GM04504 (cell line): ENCODE measurements around the gene FAM8A1.

Source experiments
- DNase-seq: peaks from one replicate; pipeline ENCODE4 v3.0.0-alpha.2; 2012; ENCODE audit warnings: low read depth

The FAM8A1 gene

DNA sequence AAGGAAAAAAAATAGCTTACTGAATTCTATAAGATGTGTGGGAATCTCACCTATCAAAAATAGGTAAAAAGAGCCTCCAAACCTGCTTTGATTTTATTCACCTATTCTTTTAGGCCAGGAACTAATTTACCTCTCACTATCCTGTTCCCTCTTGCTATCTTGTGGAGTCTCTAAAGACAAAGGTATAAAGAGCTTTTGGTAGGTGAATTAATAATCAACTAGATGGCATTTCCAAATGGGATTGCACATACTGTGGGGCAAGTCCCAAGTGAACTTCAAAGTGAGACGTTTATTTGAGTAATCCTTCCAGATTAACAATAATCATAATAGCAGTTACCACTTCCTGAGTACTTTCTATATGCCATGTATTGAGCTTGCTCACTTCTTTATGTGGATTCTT, 2.8 kb downstream of the FAM8A1 start:
- no peak for DNase-seq

DNA sequence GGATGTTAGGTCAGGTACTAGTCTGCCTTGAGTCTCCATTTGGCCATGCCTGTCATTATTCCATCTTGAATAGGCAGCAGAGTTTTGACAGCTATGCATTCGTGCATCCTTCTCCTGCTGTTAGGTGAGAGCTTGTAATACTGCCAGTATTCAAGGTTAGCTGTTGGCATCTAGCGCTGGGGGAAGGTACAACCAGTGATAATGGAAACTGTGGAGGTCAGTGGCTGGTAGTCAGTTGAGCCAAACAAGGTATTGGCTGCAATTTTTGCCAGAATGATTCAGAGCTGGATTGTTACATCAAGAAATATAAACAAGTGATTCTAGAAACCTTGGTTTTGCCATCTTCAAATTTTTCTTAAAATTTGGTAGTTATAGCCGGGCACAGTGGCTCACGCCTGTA, 6.5 kb downstream of the FAM8A1 start:
- DNase-seq: no peak

DNA sequence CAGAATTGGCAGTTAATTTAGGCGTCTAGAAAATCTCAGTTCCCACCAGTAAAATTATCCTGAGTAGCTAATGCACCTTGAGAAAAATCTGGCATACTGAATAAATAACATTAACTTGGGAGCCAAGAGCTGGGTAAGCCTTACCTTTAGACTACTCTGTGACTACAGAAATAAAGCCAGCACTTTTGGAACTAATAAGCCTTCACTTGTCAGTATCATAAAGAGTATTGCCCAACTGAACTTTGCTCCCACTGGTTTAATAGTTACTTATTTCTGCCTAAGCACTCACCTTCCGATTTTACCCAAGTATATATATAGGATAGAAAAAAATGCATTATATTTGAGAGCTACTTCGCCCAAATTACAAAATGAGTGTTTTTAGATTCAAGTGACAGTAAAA, 10.7 kb downstream of the FAM8A1 start:
- DNase-seq: no peak

DNA sequence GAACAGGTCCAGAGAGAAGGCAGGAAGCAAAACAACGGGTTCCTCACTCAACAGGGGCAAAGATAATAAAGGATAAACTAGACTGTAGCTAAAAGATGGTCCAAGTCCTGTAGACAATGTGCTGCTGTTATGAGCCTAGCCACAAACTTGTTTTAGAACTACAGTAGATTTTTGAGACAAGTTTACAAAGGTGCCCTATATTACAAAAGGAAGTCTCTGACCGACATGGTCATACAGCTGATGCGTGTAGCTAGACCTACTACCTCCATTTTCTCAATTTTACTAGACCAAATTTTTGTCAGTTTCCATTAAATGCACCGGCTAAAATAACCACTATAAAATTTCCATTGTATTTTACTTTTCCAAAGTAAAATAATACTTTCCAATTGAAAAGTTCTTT, 11.9 kb downstream of the FAM8A1 start:
- DNase-seq: no peak

DNA sequence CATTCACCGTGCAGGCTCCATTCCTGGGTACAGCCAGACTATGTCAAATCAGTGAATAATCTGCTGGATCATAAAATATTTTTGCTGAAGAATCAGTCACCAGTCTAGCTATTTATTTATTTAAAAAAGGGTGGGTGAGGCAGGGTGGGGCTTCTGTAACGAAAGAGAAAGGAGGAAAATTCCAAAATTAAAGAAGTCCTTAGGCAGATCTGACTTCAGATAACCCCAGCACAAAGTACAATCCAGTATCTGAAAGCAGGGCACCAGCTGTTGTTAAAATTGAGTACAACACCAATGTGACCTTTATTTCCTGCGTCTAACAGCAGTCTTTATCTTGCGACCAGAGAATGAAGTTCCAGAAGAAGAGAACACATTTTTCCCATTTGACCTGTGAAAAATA, 15.7 kb downstream of the FAM8A1 start:
- DNase-seq: no peak

DNA sequence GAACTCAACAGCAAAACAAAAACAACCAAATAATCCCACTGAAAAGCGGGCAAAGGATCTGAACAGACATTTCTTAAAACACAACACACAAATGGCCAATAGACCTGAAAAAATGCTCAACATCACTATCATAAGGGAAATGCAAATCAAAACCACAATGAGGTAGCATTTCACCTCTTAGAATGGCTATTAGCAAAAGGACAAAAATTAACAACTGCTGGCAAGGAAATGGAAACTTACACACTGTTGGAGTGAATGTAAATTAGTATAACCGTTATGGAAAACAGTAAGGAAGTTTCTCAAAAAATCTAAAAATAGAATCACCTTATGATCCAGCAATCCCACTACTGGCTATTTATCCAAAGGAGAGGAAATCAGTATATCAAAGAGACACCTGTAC, 20.9 kb downstream of the FAM8A1 start:
- DNase-seq: no peak

DNA sequence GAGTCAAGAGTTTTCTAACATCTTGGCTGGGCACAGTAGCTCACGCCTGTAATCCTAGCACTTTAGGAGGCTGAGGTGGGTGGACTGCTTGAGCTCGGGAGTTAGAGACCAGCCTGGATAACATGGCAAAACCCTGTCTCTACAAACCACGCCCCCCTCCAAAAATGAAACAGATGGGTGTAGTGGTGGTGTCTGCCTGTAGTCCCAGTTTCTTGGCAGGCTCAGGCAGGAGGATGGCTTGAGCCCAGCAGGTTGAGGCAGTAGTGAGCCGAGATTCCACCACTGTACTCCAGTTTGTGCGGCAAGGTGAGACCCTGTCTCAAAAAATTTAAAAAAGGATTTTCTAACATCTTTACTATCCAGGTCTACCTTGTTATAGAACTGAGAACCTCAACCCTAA, 22.0 kb downstream of the FAM8A1 start:
- no peak for DNase-seq

DNA sequence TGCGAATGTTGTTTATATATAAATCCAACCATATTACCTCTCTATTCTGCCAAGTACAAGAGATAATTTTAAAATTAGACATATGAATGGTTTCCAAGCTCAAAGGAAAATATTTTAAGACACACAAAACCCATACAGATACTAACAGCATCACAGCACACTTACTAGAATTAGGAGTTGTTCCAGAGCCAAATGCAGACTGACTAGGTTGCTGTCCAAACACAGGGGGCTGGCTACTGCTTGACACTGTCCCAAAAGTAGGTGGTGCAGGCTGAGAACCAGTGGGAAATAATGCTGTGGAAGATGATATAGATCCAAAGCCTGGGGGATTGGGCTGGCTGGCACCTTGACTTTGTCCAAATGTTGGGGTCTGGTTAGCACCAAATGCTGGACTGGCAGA, 24.3 kb downstream of the FAM8A1 start:
- DNase-seq: no peak

DNA sequence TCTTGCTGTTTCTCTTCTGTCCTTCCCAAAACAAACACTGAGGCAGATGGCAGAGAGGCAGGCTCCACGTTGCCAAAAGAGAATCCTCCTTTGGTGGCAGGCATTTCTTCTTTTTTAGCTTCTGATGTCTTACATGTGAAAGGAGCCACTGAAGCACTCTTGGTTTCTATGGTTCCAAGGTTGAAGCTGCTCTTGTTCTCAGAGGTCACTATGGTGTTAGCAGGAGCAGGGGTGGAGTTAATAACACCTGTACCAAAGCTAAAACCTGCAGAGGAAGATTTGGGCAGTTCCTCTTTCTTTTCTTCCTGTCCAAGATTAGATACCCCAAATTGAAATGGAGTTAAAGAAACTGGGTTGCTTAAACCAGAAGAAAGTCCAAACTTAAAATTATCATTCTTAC, 28.8 kb downstream of the FAM8A1 start:
- no peak for DNase-seq

DNA sequence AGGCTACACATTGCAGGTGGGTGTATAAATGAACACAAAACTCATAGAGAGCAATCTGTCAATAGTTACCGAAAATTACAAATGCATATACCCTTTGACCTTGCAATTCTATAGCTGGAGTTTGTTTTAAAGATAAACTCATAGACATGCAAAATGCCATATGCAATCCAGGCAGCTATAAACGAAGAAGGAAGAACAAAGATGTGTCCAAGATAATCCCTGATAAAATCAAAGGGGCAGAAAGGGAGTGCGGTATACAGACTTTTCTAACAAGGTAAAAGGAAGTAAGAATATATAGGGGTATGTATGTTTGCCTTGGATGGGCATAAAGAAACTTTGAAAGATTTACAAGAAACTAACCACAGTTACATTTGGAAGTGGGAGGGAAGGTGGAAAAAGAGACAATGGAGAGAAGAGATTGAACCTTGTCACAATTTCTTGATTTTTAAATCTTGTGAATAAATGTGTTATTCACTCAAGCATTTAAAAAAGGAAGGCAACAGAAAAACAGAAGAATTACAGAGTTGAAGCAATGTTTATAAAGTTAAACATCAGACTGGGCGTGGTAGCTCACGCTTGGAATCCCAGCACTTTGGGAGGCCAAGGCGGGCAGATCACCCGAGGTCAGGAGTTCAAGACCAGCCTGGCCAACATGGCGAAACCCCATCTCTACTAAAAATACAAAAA, 29.9 kb downstream of the FAM8A1 start:
- no peak for DNase-seq

DNA sequence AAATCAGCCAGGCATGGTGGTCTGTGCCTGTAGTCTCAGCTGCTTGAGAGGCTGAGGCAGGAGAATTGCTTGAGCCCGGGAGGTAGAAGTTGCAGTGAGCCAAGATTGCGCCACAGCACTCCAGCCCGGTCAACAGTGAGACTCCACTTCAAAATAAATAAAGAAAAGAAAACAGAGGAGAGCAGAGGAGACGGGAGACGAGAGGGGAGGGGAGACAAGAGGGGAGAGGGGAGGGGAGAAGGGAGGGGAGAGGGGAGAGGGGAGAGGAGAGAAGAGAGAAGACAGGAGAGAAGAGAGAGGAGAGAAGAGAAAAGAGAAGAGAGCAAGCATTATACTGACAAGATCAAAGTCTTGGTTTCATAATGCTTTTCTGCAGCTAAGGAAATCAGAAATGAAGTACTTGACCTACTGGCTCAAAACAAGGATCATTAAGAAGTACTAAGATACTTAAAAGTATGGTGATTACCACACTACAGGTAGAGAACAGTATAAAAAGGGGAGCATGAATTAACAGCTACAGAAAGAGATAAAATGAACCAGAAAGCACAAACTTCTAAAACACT, 30.5 kb downstream of the FAM8A1 start:
- DNase-seq: no peak

DNA sequence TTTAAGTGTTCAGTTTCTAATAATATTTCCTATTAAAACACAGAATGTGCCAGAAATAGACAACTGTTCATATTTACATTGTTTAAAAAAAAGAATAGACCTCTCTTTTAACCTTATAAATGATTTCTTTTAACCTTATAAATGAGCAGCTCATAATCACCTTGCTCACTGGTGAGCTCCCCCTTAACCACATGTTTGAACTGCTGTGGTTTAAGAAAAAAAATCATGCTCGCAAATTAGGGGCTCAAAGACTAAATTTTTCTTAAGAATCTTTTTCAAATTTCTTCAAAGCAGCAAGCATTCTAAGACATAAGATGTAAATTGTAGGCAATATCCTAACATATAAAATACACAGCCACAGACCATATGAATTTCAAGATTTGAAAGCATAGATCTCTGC, 32.8 kb downstream of the FAM8A1 start:
- no peak for DNase-seq

DNA sequence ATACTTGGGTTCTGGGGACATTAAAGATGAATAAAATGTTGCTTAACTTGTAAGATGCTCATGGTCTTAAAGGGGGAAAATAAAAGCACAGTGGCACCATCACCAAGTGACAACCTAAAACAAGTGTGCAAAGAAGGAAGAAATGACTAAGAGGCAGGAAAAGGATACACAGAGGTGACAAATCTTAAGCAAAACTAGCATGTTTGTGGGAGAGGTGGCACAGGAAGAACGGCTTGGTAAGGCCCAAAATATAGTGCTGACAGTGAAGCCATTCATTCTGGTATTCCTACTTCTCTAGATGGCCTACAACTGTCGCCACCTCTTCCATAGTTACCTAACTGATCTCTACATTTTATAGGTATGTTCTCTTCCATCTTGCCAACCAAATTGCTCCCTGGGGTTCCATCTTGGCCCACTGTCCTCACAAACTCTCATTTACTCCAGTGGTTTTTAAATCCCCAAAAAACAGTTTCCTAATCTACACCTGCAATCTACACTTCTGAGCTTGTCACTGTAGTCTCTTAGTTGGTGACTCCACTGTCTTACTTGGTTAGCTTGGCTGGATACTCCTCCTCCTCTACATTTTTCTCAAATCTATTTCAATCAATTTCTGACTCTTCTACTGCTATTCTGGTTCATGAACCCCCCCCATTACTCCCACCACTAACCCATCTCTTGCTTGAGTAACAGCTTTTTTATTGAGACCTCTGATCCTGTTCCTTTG, 33.5 kb downstream of the FAM8A1 start:
- no peak for DNase-seq

DNA sequence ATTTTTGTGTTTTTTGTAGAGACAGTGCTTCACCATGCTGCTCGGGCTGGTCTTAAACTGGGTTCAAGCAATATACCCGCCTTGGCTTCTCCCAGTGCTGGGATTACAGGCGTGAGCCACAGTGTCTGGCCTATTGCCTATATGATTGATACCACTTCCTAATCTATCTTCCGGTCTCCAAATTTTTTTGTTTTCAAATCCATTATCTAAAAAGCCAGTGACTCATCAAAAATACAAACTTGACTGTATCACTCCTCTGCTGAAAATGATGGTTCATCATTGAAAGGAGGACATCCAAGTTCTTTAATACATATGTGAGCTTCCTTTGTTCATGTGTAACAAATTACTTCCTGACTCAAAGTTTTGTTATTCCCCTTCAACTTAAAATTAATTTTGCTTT, 35.5 kb downstream of the FAM8A1 start:
- no peak for DNase-seq

DNA sequence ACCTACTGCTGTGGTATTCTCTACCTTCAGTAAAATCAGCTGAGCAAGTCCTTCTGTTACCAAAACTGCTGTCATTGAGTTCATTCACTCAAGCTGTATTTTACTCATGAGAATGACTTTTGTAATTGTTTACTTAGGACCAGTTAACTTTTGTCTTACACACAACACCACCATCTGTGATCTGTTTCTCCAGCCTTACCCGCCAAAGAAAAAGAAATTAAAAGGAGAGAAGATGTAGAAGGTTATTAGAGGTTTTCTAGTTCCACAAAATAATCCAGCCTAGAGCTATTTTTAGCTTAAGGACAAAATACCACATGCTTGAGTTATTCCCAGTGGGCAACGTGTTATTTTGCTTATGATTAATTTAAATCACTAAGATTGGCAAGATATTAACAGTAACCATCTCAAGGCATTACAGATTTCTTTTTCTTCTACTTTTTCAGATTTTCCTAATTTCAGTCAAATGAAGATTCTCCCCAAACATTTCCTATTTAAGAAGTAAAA, 38.2 kb downstream of the FAM8A1 start:
- DNase-seq: no peak

DNA sequence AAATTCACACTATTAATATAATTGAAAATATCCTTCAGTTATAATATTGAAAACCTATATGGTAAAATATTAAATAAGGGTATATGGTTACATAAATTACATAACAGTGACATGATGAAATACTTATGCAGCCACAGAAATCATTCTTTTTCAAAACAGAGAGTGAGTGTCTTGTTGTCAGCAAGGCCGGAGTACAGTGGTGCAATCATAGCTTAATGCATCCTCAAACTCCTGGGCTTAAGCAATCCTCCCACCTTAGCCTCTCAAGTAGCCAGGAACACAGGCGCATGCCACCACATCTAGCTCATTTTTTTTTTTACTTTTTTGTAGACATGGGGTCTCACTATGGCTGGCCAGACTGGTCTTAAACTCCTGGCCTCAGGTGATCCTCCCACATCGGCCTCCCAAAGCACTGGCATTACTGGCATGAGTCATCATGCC, 40.4 kb downstream of the FAM8A1 start:
- DNase-seq: no peak

DNA sequence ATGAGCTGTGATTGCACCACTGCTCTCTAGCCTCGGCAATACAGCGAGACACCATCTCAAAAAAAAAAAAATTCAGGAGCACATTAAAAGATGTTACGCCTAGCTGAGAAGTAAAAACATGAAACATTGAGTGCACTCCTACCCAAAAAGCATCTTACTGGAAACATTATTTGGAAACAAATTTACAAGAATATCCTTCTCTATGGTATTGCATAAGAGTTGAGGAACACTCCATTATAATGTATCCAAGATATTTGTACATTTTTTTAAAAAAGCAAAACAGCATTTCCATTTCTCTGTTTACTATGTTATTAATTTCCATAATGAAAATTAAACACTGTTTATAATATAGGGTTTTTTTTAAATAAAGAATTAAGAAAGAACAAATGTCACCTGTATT, 48.6 kb downstream of the FAM8A1 start:
- DNase-seq: no peak

DNA sequence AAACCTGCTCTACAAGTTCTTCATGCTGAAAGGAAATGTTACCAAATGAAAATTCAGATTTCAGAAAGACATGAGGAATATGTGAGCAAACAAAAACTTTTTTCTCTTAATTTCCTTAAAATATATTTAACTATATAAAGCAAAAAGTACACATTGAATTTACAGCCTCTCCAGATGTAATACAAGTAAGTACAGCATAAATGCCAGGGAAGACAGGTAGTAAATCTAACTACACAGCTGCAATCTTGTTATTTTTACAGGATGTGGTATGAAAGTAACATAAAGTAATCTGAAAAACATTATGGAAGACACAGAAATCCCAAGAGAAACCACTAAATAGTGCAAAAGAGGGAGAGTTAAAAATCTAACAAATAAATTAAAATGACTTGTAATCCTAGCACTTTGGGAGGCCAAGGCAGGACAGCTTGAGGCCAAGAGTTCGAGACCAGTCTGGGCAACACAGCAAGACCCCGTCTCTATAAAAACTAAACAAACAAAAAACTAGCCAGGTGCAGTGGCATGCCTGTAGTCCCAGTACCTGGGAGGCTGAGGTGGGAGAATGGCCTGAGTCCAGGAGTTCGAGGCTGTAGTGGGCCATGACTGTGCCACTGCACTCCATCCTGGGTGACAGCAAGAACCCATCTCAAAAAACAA, 50.7 kb downstream of the FAM8A1 start:
- DNase-seq: no peak

DNA sequence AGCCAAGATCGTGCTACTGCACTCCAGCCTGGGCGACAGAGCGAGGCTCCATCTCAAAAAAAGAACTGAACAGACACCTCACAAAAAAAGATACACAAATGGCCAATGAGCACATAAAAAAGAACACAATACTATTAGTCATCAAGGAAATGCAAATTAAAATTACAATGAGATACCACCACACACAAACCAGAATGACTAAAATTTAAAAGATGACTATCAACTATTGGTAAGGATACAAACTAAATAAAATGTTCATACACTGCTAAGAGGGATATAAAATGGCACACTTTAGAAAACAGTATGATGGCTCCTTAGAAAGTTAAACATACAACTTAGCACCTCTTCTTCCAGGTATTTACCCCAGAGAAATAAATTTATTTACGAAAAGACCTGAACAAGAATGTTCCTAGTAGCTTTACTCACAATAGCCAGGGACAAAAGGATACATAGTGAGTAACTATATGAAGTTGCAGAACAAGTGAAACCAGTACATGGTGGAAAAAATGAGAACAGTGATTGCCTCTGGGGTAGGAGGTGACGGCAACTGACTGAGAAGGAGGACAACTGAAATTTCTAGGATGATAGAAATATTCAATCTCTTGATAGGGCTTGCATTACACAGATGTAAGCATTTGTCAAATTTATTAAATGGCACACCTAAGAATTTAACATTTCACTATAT, 53.2 kb downstream of the FAM8A1 start:
- no peak for DNase-seq

DNA sequence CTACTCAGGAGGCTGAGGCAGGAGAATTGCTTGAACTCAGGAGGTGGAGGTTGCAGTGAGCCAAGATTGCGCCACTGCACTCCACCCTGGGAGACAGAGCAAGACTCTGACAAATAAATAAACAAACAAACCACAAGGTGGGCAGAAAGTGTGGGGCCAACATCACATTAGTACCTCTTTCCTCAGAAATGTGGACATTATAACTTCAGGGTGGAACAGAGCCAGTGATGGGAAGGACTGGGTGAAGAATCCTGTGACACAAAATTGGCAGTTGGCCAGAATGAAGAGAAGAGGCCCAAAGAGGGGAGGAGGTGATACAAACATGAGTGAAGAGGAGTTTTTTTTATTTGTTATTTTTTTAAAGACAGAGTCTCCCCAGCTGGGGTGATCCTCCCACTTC, 56.0 kb downstream of the FAM8A1 start:
- DNase-seq: no peak

DNA sequence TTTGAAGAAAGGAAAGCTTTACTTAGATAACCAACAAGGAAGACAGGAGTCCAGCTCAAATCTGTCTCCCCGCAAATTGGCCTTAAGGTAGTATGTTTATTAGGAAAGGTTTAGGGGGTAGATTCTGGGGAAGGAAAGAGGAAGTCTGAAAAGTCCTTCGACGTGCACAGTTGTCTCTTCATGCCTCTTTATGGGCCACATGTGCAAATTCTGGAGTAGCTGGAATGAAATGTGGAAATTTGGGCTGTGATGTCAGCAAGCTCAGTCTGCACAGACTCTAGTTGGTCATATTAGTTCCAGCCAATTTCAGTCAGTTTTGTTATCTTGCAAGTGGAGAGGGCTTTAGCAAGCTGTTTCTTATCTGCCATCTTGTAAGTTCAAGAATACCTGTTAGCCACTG, 56.5 kb downstream of the FAM8A1 start:
- no peak for DNase-seq
